Measurements from ENCODE around the gene BRD3OS. TPM values are rescaled to one million over a fixed set of nuclear protein-coding genes. Genes with fewer than 3 reads are reported as not detected.

Gene BRD3OS
- total and polyA plus RNA-seq, 8 donors, result 15.5 to 23.1 (median 18.3) TPM

DNA sequence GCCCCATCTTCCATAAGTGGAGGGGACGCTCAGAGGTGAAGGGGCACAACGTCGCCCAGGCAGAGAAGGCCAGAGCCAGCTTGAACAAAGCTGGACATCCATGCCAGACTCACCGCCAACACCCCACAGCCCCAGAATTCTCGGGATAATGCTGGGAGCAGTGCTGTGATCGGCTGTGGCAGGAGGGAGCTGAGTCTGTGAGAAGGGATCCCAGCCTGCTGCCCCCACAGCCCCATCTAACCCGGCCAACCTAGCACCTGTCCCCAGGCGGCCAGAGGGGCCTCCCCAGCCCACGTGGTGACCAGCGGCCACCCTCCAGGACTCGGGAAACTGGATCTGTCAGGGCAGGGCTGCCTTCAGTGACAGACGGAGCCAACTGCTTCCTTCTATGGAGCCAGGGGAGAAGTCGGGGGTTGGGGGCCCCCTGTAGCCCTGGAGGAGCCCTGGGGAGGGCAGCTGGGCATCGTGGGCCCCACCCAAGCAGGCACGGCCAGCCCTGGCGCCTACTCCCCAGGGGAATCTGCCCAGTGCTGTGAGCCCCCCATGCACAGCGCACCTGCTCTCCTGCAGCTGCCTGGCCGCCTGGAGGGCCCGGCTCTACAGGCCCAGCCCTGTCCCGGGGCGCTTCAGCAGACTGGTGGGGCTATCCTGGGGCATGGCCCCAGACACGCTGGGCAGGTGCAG lies 36.5 kb downstream of the BRD3OS start:
- intact Hi-C loops (cut with DNase I), result no loop called here
- H3K27ac ChIP-seq, result no peak overlapping the region

DNA sequence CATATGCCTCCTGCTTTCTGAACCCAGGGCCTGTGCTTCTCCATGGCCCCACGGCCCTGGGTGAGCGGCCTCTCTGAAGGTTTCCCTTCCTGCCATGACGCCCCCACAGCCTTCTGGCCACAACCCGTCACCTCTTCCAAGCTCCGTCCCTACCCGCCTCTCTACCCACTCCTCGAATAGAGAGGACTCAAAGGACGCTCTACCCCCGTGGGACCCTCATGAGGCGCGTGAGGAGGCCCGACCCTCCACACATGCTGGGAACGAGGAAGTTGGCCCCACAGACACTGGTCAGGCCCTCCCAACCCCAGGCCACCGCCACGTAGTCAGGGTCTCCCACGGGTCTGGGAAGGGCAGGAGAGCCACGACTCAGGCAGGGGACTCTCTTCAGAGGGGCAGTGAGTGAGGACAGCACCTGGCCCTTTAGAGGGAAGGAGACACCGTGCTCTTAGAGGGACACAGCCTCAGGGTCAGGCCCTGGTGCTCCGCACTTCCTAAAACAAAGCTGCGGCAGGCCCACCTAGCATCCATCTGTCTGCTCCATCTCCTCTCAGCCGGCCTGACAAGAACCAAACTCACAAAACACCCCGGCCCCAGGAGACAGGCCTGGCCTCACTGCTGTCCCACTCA lies 37.3 kb downstream of the BRD3OS start:
- TF ChIP-seq, protein P1, sequence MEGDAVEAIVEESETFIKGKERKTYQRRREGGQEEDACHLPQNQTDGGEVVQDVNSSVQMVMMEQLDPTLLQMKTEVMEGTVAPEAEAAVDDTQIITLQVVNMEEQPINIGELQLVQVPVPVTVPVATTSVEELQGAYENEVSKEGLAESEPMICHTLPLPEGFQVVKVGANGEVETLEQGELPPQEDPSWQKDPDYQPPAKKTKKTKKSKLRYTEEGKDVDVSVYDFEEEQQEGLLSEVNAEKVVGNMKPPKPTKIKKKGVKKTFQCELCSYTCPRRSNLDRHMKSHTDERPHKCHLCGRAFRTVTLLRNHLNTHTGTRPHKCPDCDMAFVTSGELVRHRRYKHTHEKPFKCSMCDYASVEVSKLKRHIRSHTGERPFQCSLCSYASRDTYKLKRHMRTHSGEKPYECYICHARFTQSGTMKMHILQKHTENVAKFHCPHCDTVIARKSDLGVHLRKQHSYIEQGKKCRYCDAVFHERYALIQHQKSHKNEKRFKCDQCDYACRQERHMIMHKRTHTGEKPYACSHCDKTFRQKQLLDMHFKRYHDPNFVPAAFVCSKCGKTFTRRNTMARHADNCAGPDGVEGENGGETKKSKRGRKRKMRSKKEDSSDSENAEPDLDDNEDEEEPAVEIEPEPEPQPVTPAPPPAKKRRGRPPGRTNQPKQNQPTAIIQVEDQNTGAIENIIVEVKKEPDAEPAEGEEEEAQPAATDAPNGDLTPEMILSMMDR (IDR thresholded peaks at IDR 0.05), result no peak
- Histone ChIP-seq H3K4me3 (no peak overlapping the region), H3K4me1 (peaks cover 22 to 95% of the 10 kb centered on the region in 2 donors), H3K27ac (no peak overlapping the region), H3K27me3 (no peaks in the 10 kb centered on the region), H3K9me3 (no peaks in the 10 kb centered on the region), H3K36me3 (no peaks in the 10 kb centered on the region)
- intact Hi-C loops (cut with DNase I), result no loop called here
- no peak for DNase-seq
- ATAC-seq, result no peak

More for the DNA sequence above, 36.5 kb downstream of the BRD3OS start:
- no peak for ATAC-seq
- TF ChIP-seq, protein P1 (IDR thresholded peaks at IDR 0.05), result no peak
- no peak overlapping the region for H3K4me3 ChIP-seq
- H3K9me3 ChIP-seq, result no peaks in the 10 kb centered on the region
- H3K27me3 ChIP-seq, result no peaks in the 10 kb centered on the region
- H3K36me3 ChIP-seq, result no peaks in the 10 kb centered on the region
- DNase-seq, result no peak
- H3K4me1 ChIP-seq, result peaks cover 23 to 99% of the 10 kb centered on the region in 2 donors

DNA sequence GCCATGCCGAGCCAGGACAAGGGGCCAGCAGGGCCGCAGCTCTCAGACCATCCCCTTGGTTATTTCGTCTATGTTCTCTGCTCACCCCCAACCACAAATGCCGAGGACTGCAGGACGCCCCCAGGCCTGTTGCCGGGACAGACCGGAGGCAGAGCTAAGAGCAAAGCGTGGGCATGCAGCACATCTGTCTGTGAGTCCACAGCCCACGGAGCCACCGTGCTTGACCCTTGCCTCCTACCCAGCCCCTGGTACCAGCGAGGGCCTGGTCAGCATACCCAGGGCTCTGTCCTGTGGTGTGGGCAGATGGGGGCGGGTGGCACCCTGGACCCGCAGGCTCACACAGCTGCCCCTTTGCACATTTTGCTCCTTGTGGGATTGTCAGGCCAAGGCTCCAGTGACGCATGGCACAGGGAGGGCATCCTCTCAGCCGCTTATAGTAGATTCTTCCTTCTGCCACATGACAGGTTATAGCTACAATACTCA lies 37.8 kb downstream of the BRD3OS start:
- H3K27me3 ChIP-seq, result no peaks in the 10 kb centered on the region
- intact Hi-C loops (cut with DNase I), result no loop called here
- no peak overlapping the region for H3K4me3 ChIP-seq
- H3K36me3 ChIP-seq, result no peaks in the 10 kb centered on the region
- H3K9me3 ChIP-seq, result no peaks in the 10 kb centered on the region
- peaks cover 20 to 89% of the 10 kb centered on the region in 2 donors for H3K4me1 ChIP-seq
- ATAC-seq (no peak), DNase-seq (peak in 1 of 4 donors; percentile 31)
- TF ChIP-seq, protein P1 (IDR thresholded peaks at IDR 0.05), result no peak
- H3K27ac ChIP-seq, result no peak overlapping the region

DNA sequence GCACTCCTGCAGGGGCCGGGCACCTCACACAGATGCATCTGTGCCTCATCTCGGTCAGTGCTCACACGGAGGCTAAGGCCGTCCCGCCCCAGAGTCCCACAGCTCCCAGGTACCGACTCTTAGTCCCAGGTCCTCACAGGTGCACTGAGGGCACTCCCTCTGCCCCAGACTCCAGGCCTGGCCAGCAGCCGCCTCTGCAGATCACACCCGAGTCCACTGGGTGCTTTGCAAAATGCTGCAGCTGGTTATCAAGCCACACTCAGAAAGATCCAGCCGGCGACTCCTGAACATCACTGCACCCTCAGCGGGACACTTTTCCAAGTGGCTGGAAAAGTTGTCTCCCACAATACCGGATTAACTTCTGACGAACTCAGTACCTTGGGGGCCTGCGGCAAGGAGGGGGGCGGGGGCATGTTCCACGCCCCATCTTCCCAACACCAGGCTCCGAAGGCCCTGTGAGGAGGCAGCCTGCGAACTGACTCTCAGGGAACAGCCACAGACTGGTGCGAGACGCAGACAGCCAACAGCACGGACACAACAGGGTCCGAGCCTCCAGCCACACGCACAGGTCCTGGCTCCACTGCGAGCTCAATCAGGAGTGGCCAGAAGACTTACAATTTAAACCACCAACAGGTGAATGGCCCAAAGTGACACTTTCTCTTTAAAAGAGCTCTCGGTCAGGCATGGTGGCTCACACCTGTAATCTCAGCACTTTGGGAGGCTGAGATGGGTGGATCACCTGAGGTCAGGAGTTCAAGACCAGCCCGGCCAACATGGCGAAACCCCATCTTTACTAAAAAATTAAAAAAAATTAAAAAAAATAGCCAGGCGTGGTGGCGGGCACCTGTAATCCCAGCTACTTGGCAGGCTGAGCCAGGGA lies 38.5 kb downstream of the BRD3OS start:
- H3K27me3 ChIP-seq, result no peaks in the 10 kb centered on the region
- no peak overlapping the region for H3K4me3 ChIP-seq
- ATAC-seq (no peak), DNase-seq (no peak)
- H3K4me1 ChIP-seq, result peaks cover 20 to 83% of the 10 kb centered on the region in 2 donors
- TF ChIP-seq, protein P1 (IDR thresholded peaks at IDR 0.05), result no peak
- intact Hi-C loops (cut with DNase I), result no loop called here
- no peaks in the 10 kb centered on the region for H3K36me3 ChIP-seq
- no peaks in the 10 kb centered on the region for H3K9me3 ChIP-seq
- no peak overlapping the region for H3K27ac ChIP-seq
